ENCODE data around the gene DMRTA2.

GRCh38 chr1:50430010-50430405, 6.8 kb upstream of the DMRTA2 start:
- TF ChIP-seq CTCF (IDR thresholded peaks at IDR 0.05) (no peak), POLR2A (IDR thresholded peaks at IDR 0.05) (no peak)

Measured in heart left ventricle (tissue), 13 donors.